Astrocyte of the spinal cord (primary cell): ENCODE results near the gene LBX1.
"Not testable (repeated sequence)": the region's sequence is repeated elsewhere in the genome, so short reads cannot be mapped to it uniquely, and the experiment has no call there.

Experiments
- DNase-seq: peaks from one replicate; pipeline ENCODE4 v3.0.0; 2011; ENCODE audit warnings: low read depth, low spot score
- H3K4me3 ChIP-seq: 2 replicates; pipeline ENCODE4 v1.5.1; 2011; ENCODE audit warnings: low read depth, mild to moderate bottlenecking, low read length, moderate library complexity
- in situ Hi-C: cut with HindIII; loops from 2 replicates; pipeline ENCODE4 v1.10.0; 2017; ENCODE audit warnings: low sequenced_read_pairs
- TF ChIP-seq, protein P1 (sequence below): IDR thresholded peaks from 2 replicates; pipeline ENCODE4 v1.5.1; 2012; ENCODE audit warnings: low read depth, mild to moderate bottlenecking, low read length, inconsistent platforms

LBX1 gene

DNA sequence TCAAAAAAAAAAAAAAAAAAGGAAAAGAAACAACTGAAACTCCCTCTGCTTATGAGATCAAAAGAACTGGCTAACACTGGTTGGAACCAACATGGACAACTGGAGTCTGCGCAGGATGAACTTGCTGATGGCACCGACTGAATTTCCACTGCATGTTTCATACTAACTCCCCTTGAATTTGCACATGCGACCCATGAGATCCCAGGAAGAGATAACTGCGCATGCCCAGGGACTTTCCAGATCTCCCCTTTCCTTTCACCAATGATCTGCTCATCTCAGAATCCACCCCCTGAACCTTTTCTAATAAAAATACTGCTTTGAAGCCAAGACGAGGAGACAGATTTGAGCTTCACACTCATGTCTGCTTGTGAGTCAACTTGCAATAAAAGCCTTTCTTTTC lies 20.7 kb downstream of the LBX1 start:
- in situ Hi-C loops = no loop called here
- H3K4me3 ChIP-seq = no peak overlapping the region
- DNase-seq = no peak
- TF ChIP-seq, protein P1, sequence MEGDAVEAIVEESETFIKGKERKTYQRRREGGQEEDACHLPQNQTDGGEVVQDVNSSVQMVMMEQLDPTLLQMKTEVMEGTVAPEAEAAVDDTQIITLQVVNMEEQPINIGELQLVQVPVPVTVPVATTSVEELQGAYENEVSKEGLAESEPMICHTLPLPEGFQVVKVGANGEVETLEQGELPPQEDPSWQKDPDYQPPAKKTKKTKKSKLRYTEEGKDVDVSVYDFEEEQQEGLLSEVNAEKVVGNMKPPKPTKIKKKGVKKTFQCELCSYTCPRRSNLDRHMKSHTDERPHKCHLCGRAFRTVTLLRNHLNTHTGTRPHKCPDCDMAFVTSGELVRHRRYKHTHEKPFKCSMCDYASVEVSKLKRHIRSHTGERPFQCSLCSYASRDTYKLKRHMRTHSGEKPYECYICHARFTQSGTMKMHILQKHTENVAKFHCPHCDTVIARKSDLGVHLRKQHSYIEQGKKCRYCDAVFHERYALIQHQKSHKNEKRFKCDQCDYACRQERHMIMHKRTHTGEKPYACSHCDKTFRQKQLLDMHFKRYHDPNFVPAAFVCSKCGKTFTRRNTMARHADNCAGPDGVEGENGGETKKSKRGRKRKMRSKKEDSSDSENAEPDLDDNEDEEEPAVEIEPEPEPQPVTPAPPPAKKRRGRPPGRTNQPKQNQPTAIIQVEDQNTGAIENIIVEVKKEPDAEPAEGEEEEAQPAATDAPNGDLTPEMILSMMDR = no peak

GRCh38 chr10:101207026-101207425 lies 22.2 kb downstream of the LBX1 start:
- no peak overlapping the region for H3K4me3 ChIP-seq
- in situ Hi-C loops = no loop called here
- DNase-seq = no peak
- TF ChIP-seq, protein P1 = no peak

- DNase-seq, in situ Hi-C loops, H3K4me3 ChIP-seq: not testable (repeated sequence)
Measured at GRCh38 chr10:101202667-101203066, 26.6 kb downstream of the LBX1 start.

DNA sequence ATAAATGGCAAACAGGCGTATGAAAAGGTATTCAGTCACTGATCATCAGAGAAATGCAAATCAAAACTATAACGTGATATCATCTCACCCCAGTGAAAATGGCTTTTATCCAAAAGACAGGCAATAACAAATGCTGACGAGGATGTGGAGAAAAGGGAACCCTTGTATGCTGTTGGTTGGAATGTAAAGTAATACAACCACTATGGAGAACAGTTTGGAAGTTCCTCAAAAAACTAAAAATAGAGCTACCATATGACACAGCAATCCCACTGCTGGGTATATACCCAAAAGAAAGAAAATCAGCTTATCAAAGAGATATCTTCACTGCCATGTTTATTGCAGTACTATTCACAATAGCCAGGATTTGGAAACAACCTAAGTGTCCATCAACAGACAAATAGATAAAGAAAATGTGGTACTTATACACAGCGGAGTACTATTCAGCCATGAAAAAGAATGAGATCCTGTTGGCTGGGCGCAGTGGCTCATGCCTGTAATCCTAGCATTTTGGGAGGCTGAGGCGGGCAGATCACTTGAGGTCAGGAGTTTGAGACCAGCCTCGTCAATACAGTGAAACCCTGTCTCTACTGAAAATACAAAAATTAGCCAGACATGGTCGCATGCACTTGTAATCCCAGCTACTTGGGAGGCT lies 30.8 kb downstream of the LBX1 start:
- in situ Hi-C loops, H3K4me3 ChIP-seq, DNase-seq: not testable (repeated sequence)

- H3K4me3 ChIP-seq = no peak overlapping the region
- no peak for DNase-seq
- TF ChIP-seq, protein P1 = no peak
- in situ Hi-C loops = no loop called here
Measured at GRCh38 chr10:101195921-101196320, 33.3 kb downstream of the LBX1 start.

DNA sequence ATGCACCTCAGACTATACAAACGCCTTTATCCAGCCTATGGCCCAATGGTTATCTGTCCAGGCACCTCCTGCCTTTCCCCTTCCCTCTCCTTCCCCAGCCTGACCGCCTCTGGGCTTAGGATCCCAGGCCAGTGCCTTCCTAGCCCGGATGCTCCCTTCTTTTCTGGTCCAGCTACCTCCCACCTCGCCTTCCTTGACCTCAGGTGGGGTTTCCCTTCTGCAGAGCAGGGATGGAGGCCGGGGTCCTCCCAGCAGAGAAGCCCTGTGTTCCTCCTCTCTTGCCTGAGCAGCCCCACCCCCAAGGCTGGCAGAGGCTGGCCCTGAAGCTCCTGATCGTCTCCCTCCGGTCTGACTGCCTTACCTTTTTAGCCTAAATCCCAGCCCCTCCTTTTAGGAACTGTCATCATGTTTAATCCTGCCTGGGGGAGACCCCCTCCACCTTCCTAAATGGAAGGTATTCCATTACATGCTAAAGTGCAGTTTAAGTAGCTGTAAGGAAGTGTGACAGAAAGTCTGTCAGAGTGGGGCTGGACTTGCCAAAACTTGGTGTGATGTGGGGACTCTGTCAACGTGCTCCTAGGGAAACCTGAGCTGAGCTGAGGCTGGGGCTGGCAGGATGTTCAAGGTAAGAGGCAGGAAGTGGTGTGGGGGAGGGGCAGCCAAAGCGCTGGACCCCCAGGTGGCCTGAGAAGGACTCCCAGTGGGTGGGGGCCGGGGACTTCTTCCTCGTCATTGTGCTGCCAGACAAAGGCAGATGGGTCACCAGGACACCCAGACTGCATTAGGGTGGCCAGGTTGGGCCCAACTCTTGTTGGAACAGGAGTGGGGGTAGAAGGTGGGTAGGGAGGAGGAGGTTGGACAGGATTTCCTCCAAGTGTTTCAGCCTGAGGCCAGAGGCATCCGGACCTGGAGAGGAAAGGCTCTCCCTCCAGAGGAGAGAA lies 39.5 kb downstream of the LBX1 start:
- in situ Hi-C loops = no loop called here
- TF ChIP-seq, protein P1 = no peak
- no peak for DNase-seq
- H3K4me3 ChIP-seq = no peak overlapping the region

- in situ Hi-C loops = no loop called here
- TF ChIP-seq, protein P1 = no peak
- H3K4me3 ChIP-seq = no peak overlapping the region
- no peak for DNase-seq
Measured at GRCh38 chr10:101188942-101189341, 40.3 kb downstream of the LBX1 start.
